ENCODE results near the gene RYR1.
A peak's percentile ranks its signal among the peaks of the same experiment; 100 is the strongest.
"Not testable (repeated sequence)": the region's sequence is repeated elsewhere in the genome, so short reads cannot be mapped to it uniquely, and the experiment has no call there.

Gene RYR1

DNA sequence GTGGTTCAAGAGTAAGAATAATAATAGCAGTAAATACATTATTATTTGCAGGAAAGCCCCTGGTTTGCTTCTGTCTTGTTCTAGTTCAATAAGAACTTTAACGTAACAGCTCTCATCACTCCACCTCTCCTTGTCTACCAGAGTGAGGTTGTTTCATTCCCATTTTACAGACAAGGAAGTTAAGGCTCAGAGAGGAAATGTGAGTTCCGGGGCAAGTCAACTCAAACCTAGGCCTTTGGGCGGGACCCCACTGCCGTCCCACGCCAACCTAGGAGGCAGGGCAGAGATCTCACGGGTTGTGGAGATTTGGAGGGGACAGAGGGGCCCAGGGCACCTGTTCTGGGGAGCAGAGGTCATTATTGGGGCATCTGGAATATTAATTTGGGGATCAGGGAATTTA, 182.8 kb downstream of the RYR1 start:
- DNase-seq (ENCODE audit: low read depth in 2 of 2): no peak

DNA sequence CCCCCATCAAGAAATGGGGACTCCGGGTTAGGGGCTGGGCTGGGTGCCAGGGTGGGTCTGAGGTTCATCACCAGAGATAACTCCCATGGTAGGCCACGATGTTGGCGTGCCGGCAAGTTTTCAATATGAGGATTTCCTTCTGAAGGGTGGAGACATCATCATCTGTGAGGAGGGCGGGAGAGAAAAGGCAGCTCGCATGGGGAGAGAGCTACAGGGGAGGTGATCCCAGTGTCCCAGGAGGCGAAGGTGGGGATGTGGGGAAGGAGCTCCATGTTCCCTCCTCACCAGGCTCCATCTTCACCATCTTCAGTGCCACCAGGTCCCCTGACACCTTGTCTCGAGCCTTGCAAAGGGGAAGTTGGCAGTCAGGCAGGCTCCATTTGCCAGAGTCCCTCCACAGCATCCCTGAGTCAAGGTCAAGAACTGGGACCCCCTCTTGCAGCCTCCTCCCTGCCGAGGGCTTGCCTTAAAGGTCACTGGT, 183.8 kb downstream of the RYR1 start:
- no peak for DNase-seq (ENCODE audit: low read depth in 2 of 2)

DNA sequence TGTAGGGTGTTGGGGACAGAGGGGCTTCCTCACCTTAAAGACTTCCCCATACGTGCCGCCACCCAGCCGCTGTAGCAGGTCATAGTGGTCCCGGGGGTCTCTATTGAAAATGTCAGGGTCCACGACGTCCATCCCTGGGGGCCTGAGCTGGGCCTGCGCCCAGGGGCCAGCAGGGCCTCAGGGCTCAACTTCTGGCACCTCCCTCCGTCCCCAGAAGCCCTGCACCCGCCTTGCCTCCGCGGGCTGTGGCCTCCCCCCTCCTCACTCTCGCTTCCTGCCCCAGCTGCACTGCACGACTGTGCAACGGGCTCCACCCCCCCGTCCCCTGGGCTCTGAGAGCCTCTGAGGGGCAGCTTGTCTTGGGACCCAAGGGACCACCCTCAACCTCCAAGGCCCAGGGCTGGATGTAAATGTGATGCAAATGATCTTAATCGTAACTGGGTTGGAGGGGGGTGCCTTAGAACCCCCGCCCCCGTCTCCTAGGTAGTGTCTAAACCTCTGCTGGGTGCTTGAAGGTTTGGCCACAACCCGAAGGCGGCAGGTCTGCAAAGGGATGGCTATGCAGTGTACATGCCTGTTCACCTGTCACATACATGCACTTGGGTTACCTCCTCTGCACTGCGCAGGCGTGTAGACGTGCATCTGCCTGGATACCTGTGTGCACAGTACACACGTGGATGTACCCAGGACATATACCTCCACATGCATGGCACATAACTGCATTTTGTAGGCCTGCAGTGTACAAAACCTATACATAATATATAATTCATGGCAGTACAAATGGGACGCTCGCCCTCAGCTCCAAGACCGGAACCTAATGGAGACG, 184.5 kb downstream of the RYR1 start, which contains the start of gene MAP4K1:
Gene MAP4K1 (minus strand): TSS at position 190 of the 826 bp plus-strand sequence. CDS start 58 bp downstream, at position 132.
- DNase-seq (ENCODE audit: low read depth in 2 of 2): peak; percentile 62 to 64

DNA sequence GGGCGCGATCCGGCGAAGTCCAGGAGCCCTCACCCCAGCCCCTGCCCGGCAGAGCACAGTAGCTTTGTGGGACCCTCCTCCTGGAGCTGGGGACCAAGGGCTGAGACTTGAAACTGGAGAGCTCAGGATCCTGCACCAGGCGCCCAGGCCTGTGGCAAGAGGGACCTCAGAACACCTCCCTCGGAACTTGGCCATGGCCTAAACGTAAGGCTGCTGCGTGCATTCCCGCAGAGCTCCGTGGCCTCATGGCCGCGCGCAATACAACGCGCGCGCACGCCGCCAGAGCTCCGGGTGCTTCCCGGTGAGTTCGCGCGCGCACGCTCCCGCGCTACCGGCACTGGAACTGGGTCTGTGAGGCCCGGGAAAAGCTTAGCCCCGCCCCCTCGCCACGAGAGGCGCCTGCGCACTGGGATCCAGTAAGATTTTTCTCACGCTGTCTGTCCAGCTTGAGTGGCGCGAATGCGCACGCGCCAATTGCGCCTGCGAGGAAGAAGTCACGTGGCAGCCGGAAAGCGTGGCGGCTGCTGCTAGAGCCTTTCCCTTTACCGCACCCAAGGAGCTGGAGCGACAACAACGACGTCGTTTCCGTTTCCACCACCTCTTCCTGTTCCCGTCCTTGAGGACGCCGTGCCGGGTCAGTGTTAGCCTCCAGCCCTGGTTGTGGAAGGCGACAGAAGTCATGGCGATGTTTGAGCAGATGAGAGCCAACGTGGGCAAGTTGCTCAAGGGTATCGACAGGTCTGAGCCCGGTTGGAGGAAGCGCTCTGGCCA, 185.3 kb downstream of the RYR1 start, which contains the start of gene EIF3K:
Gene EIF3K (plus strand): TSS at position 599 of the 771 bp plus-strand sequence. CDS start 81 bp downstream, at position 680.
- DNase-seq (ENCODE audit: low read depth in 2 of 2): peak; percentile 96 to 97

DNA sequence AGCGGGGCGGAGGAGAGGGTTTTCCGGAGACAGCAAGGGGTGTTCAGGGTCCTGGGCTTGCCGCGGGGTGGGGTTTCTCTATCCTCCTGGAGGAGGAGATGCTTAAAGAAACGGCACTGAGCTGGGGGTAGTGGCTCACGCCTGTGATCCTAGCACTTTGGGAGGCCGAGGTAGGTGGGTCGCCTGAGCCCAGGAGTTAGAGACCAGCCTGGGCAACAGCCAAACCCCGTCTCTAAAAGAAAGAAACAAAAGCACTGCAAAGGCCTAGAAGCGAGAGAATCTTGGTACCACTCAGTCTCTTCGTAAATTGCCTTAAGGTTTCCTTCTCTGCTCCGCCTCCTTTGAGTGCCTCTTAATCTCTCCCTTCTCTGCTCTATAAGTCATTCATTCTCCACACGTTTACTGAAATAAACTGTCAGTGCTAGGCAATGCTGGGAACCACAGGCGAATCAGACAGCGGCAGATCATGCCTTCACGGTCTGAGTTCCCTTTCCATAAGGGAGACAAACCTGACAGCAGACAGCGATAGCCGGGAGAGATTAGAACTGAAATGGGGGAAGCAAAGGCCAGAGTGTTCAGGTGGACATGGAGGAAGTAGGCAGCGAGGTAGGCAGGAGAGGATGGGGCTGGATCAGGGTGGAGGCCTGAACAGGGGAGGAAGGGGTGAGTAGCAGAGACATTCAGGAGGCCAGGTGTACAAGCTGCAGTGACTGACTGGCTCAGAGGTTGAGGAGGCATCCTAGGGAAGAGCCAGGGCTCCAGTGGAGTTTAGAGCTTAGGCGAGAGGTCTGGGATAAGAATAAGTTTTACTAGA, 186.1 kb downstream of the RYR1 start:
- no peak for DNase-seq (ENCODE audit: low read depth in 2 of 2)

DNA sequence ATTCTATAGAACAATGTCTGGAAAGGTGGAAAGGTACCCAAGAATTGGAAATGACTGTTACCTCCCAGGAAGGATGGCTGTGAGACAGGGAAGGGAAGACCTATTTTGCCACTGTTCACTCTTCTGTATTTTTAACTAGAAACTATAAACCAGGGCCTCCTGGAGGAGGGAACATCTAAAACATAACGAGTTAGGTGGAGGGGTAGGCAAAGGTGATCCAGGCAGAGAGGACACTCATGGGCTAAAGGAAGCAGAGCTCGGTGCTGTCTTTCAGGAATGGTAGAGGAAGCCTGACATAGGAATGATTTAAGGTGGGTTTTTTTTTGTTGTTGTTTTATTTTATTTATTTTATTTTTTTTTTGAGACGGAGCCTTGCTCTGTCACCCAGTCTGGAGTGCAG, 191.3 kb downstream of the RYR1 start:
- no peak for DNase-seq (ENCODE audit: low read depth in 2 of 2)

DNA sequence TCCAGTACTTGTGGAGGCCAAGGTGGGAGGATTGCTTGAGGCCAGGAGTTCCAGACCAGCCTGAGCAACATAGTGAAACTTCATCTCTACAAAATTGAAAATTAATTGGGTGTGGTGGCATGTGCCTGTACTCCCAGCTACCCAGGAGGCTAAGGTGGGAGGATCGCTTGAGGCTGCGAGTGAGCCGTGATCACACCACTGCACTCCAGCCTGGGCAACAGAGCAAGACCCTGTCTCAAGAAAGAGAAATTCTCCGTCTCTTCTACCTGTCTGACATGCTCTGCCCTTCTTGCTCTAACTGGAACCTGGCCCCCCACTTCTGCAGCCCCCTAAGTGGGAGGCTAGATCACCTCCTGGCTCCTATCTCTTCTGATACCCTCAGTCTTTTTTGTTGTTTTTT, 192.9 kb downstream of the RYR1 start:
- no peak for DNase-seq (ENCODE audit: low read depth in 2 of 2)

DNA sequence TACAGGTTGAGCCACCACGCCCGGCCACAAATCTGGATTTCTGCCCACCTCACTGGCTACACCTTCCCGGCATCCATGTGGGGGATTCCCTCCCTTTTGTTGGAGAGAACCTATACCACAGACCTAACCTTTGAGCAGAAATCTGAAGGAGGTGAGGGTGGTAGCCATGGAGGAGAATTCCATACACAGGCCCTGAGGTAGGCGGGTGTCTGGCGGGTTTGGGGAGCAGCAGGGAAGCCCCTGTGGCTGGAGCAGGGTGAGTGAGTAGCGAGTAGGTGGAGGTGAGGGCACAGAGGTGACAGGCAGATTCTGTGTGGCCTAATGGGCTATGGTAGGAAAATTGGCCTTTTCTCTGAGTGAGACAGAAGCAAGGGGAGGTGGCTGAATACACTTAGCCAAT, 196.1 kb downstream of the RYR1 start:
- DNase-seq (ENCODE audit: low read depth in 2 of 2): no peak

DNA sequence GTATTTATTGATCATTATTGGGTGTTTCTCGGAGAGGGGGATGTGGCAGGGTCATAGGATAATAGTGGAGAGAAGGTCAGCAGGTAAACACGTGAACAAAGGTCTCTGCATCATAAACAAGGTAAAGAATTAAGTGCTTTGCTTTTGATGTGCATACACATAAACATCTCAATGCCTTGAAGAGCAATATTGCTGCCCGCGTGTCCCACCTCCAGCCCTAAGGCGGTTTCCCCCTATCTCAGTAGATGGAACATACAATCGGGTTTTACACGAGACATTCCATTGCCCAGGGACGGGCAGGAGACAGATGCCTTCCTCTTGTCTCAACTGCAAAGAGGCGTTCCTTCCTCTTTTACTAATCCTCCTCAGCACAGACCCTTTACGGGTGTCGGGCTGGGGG, 197.8 kb downstream of the RYR1 start:
- DNase-seq (ENCODE audit: low read depth in 2 of 2): not testable (repeated sequence)

DNA sequence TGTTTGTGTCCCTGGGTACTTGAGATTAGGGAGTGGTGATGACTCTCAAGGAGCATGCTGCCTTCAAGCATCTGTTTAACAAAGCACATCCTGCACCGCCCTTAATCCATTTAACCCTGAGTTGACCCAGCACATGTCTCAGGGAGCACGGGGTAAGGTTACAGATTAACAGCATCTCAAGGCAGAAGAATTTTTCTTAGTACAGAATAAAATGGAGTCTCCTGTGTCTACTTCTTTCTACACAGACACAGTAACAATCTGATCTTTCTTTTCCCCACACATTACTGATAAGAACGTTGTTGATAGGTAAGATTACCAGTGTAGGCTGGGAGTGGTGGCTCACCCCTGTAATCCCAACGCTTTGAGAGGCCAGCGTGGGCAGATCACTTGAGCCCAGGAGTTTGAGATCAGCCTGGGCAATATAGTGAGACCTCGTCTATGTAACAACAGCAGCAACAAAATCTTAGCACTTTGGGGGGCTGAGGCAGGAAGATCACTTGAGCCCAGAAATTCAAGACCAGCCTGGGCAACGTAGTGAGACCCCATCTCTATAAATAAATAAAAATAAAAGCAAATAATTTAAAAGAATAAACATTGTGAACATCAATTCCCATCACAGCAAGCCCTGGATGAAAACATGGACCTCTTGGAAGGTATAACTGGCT, 198.5 kb downstream of the RYR1 start:
- not testable (repeated sequence) for DNase-seq (ENCODE audit: low read depth in 2 of 2)

DNA sequence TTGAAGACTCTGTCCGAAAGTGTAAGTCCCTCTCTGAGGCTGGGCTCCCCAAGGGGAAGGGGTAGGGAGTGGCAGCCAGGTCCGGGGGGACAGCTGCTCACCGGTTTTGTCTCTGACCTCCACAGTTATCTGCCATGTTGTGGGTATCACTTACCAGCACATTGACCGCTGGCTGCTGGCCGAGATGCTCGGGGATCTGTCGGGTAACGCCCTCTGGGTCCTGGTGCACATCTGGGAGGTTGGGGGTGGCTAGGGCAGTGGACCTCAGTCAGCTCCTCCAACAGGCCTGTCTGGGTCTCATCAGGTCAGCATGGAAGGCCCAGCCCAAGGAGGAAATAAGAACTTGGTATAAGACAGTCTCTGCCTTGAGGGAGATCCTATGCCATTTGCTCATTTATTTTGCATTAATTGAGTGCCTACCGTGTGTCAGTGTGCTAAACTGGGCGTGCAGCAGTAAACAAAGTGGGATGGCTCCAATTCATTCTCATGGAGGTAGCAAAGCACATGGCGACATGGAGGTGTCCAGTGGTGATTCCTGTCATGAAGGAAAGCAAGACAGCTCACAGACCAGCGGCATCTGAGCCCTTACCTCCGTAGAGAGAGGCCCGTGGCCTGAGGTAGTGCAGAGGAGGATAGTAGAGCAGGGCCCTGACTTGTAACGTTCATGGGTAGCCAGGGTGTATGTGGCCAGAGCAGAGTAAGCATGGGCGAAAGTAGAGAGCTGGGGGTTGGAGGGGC, 199.2 kb downstream of the RYR1 start:
- DNase-seq (ENCODE audit: low read depth in 2 of 2): no peak

DNA sequence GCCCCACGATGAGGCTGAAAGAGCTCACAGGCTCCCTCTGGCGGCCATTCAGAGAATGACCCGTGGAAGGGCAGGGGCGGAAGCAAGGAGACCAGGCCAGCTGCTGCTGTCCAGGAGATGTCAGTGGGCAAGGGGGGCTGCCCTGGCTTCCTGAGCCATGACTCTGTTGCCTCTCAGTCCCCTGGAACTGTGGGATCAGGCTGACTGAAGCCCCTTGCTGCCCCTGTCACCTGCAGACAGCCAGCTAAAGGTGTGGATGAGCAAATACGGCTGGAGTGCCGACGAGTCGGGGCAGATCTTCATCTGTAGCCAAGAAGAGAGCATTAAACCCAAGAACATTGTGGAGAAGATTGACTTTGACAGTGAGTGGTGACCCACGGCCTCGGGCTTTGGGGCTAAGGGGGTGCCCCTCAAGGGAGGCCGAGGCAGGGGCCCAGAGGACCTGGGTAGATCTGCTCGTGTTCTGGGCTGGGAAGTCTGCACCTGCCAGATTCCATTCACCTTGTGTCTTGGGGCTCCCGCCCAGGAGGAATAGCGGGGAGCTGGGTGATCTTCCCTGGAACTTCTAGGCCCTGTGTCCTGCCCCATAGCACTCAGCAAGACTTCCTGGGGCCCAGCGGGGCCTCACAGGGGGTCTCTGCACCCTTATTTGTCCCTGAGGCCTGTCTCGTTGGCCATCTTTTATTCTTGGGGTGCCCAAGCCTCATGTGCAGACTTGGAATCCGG, 201.4 kb downstream of the RYR1 start:
- DNase-seq (ENCODE audit: low read depth in 2 of 2): peak; percentile 44 to 63

DNA sequence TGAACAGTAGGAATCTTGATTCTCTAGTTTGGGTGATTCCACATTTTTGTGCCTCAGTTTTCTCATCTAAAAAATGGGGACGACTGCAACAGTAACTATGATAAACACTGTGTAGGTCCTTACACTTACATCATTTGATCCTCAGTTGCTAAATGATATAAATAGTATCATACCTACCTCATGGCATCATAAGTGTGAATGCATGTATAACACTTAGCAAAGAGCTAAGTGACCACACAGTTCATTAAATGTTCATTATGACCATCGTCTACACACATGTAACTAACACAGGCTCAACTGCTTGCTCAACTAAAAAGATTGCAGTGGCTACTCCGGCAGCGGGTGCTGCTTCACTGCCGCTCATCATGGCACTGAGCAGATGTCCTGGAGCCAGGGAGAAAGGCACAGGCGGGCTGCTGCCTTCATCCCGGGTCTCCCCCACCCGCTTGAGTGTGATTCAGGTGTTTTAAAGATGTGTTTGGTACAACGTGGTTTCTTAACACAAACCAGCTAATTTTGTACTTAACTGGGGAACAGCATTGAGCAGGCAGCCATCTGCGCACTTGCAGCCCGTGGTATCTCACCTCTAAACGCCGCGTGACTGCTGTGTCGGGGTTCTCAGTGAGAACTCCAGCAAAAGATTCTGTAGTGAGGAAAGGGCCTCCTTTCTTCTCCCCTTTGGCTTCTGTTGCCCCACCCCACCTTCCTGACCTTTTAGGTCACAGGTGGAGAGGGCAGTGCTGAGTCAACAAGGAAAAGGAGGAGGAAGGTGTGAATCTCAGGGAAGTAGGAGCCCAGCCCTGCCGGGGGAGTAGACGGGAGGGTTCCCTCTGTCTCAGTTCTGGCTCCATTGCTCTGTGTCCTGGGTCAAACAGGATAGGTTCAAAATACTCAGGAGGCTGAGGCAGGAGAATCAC, 202.2 kb downstream of the RYR1 start:
- DNase-seq (ENCODE audit: low read depth in 2 of 2): no peak
